Measurements from ENCODE around the gene MYMK.

Gene MYMK

DNA sequence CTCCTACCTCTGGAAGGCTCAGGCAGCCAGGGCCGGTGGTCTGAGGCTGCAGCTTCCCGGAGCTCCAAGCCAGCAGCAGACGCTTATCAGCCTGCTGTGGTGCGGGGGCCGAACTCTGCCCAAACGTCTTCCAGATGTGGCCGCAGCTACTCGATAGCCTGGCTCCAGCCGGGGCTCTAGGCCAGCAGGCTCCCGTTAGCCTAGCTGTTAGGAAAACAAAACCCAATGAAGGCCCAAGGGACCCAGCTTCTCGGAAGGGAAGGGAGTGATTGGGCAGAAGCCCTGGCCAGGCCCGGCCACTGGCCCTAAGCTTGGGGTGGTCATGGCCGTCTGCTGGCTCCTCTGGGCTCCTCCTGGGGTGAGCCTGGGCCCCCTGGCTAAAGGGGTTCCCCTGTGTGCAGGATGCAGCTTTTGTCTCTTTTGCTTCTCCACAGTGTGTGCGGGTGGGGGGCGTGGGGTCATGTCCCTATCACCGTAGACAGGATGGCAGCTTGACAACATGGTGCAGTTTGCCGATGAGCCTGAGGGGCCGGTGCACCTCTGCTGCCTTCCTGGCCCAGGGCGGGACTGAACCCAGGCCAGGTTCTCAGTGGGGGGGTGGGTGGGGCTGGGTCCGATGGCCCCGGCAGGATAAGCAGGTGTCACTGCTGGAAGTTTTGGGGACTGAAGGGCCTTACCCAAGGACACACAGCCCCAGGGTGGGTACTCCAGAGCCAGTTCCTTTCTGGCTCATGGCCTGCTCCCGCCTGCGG is 18.7 kb downstream of the MYMK start:
- no peak for DNase-seq (ENCODE audit: low read depth in 2 of 3, low spot score in 2 of 3)

DNA sequence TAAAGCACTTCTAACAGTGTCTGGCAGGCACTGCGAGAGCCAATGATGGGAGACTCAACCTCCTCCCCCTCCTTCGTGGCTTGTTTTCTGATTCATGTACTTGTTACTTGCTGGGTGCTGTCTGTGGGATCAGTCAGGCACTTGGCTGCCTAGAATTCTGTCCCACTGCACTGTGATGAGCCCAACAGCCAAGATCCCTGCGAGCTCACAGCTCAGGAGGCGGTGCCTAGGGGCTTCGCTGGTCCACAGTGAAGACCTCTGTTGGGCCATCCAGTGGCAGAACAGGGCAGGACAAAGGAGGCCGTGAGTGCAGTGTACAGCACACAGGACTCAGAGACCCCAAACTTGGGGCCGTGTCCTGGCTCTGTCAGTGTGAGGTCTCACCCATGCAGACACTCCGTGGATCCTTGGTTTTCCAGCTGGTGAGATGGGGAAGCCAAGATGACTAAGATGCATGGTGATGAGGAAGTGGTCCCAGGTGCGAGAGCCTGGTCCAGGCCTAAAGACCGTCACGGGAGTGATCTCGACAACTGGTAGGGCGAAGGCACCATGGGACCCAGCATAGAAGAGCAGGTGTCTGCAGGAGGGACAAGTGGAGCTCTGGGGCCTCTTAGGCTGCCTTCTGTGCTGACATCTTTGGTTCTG is 19.5 kb downstream of the MYMK start:
- no peak for DNase-seq (ENCODE audit: low read depth in 2 of 3, low spot score in 2 of 3)

DNA sequence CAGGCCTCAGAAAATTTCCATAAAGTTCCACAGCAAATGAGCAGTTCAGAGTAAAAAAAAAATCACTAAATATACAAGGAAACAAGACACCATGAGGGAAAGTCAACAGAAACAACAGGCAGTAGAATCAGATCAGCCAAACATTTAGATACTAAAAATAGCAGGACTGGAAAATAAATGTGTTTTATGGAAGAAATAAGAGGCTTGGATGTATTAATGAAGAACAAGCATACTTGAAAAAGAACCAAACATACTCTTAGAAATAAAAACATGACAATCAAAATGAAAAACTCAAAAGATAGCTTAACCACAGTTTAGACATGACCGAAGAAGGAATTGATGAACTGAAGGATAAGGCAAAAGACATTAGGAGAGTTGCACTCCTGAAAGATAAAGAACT is 22.6 kb downstream of the MYMK start:
- no peak for DNase-seq (ENCODE audit: low read depth in 2 of 3, low spot score in 2 of 3)

DNA sequence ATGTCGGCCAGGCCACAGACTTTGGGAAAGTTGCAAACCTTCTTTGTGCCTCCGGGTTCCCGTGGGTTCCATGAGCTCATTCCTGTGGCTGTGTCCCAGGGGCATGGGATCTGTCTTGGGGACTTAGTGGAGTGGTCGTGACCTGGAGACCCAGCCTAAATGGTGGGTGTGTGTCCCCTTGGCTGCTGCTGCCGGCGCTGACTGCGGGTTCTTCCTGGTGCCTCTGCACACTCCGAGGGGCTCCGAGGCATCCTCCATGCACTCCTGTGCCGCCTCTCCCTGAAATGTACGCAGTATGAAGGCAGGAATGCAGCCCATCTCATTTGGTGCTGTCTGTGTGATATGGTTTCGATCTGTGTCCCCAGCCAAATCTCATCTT is 24.9 kb downstream of the MYMK start:
- no peak for DNase-seq (ENCODE audit: low read depth in 2 of 3, low spot score in 2 of 3)

DNA sequence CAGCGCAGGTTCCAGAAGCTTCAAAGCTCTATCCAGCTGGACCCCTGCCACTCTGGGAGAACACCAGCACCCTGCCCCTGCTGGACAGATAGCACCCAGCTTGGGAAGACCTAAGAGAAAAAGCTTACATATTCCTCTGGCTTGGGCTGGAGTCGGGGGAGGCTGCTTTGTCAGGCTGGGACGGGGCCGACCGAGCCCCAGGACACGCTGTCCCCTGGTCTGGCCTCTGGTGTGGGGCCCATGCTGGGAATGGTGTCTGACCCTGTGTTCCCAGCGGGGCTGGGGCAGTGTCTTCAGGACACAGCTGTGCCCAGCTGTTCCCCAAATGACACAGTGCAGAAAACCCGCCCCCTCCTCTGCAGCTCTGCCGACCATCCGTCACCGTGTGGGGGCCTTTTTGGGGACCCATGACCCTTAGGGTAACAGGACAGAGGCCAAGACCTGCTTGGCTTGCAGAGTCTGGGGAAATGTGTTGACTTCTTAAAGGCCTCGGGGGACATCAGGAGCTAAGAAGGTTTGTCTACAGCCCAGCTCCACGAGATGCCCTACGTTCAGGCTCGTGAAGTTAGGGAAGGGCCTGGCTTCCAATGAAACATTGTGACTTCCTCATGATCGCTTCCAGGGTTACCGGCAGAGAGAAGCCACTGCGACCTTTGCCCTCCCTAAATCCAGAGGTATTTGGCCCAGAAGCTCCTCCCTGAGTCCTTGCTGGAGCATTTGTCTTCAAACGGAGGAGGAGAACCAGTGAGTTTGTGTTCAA is 25.4 kb downstream of the MYMK start:
- DNase-seq (ENCODE audit: low read depth in 2 of 3, low spot score in 2 of 3) = no peak

DNA sequence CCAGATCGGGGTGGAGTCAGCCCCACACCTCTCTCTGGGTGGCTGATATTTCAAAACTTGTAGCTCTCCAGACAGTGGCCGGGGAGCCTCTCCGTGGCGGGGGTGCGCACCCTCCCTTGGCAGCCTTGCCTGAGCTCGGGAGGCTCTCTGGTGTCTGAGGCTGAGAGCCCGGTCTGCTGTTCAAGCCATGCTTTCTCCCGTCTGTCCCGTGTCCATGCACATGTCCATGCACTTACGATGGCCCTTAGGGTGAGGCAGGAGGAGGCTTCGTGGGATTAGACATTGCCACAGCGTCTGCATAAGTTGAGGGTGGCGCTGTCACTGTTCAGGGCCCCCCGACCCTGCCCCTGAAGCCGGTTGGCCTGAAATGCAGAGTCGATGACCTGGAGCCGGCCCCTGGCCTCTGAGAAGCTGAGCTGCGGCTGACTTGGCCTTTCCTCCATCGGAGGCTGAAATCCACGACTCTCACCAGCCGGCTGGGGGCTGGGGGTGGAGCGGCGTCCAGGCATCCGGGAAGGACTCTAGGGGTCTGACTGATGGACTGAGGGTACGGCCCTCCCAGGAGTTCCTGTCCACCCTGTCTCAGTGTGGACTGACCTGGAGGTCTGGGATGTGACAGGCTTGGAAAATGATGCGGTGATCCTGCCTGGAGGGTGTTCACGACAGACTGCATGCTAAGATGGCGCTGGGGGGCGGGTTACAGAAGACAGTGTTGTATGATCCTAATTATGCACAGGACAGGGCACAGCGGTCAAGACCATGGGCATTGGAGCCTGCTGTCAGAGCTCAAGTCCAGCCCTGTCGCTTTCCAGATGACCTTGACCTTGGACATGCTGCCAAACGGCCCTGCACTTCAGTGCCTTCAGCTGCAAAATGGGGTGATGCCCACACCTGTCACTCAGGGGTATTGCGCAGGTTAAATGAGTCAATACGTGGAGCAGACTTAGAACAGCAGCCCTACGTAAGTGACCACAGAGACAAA is 27.6 kb downstream of the MYMK start:
- DNase-seq (ENCODE audit: low read depth in 2 of 3, low spot score in 2 of 3) = no peak

DNA sequence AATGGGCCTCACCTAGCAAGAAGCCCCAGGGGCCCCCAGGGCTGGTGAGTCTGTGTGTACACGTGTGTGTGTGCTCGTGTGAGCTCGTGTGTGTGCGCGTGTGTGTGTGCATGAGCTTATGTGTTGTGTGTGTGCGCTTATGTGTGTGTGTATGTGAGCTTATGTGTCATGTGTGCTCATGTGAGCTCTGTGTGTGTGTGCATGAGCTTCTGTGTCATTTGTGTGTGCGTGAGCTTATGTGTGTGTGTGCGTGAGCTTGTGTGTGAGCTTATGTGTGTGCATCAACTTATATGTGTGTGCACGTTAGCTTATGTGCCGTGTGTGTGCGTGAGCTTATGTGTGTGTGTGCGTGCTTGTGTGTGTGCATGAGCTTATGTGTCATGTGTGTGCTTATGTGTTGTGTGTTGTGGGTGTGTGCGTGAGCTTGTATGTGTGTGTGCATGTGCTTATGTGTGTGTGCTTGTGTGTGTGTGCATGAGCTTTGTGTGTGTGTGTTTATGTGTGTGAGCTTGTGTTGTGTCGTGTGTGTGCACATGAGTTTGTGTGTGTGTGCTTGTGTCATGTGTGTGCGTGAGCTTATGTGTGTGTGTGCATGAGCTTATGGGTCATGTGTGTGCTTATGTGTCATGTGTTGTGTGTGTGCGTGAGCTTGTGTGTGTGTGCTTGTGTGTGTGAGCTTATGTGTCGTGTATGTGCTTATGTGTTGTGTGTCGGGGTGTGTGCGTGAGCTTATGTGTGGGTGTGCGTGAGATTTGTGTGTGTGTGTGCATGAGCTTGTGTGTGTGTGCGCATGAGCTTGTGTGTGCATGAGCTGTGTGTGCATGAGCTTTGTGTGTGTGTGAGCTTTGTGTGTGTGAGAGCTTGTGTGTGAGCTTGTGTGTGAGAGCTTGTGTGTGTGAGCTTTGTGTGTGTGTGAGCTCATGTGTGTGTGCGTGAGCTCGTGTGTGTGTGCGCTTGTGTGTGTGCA is 29.1 kb downstream of the MYMK start:
- DNase-seq (ENCODE audit: low read depth in 2 of 3, low spot score in 2 of 3) = no peak

DNA sequence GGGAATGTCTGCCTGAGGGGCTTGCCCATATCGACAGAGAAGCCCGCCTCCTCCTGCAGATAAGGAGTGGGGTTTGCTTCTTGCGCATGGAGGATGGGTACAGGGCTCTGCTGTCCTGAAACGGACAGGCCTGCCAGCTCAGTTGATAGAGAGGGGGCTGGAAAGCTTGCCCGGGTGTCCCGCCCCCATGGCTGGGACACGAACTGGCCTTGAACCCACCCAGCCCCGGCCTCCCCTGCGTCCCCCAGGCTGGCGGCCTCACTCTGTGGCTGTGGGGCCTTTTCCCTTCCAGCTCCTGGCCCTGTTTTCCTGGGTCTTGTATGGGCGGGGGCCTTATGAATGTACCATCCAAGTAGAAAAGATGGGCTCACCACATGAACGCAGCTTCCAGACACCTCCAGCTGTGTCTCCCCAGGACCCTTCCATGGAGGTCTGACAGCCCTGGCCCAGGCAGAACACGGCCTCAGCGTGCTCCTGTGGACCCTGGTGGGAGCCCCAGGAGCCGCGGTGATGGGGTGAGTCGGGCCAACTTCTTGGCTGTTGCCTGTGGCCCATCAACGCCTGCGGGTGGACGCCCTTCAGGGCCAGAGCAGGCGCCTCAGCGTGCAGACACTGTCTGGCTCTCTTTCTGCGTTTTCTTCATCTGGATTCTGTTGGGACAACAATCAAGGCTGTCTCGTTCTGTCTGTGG is 30.0 kb downstream of the MYMK start:
- DNase-seq (ENCODE audit: low read depth in 2 of 3, low spot score in 2 of 3) = no peak

DNA sequence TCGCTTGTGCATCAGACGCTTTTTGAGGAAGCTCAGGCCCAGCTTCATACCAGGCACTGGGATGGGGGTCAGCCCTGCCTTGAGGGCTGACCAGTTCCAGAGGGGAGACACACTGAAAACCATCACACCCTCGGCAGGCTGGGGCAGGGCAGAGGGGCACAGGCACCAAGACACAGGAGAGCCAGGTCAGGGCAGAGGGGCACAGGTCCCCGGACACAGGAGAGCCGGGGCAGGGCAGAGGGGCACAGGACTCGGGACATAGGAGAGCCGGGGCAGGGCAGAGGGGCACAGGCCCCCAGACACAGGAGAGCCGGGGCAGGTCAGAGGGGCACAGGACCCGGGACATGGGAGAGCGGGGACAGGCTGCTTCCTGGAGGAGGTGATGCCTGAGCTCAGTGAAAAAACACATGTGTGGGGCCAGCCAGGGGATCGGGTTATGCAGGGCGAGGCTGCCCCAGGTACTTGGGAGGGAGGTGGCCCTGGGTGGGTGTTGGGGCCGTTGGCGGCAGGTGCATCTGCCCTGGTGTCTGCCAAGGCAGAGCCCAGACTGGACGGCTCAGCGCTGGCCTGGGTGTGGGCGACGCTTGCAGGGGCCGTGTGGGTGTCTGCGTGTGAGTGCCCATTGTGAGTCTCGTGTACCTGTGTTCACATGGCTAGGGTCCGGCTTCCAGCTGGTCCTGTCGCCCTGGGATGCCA is 30.8 kb downstream of the MYMK start:
- DNase-seq (ENCODE audit: low read depth in 2 of 3, low spot score in 2 of 3) = no peak

DNA sequence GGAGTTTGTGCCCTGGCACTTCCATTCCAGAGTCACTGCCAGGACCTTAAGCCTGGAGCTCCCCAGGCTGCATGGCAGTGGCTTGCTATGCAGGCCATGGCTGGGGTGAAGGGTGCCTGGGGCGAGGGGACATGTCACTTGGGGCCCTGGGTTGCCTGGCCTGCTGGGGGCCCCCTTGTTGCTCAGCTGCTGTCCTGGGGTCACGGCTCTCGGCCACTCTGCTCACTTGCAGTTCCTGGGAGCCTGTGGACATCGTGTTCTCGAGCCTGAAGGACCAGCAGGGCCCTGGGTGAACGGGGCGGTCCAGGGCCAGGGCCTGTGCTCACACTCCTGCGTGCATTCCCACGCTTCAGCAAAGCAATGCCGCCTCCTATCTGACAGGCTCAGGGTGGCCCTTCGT is 31.3 kb downstream of the MYMK start:
- DNase-seq (ENCODE audit: low read depth in 2 of 3, low spot score in 2 of 3) = no peak

DNA sequence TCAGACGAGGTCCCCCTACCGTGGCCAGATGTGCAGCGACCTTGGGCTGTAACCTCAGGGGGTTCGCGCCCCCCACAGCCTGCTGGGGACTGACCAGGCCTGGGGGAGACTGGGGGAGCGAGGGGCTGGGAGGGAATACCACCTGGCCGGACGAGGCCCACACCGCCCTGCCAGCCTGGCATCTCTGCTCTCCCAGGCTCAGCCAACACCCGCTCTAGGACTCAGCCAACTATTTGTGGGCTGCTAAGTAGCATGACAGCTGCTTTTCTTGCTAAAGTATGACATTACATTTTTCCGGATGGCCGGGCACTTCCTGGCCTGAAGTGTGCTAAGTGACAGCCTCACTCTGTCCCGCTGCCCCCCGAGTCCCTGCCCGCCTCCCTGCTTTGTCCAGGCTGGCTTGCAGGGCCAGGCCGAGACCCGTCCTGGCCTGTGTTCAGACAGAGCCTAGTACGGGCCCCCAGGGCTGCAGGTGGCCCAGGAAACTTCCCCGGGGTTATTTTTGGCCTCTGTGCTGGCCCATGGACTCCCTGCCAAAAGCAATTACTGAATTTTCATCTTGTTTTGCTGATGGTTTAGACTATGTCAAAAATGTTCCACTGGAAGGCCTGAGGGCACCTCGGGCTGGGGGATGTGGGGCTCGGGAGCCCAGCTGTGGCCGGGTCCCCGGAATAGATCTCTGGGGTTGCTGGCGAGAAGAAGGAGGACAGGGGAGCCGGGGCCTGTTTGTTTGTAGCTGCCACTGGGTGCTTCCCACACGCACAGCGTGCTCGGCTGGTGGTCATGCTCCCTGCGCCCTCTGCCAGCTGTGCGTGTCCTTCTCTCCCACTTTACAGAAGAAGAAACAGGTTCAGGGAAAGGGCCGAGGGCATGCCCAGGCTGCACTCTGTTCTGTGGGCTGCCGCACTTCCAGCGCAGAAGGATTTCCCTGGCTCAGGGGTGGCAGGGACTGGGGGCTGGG is 32.4 kb downstream of the MYMK start:
- DNase-seq (ENCODE audit: low read depth in 2 of 3, low spot score in 2 of 3) = no peak

DNA sequence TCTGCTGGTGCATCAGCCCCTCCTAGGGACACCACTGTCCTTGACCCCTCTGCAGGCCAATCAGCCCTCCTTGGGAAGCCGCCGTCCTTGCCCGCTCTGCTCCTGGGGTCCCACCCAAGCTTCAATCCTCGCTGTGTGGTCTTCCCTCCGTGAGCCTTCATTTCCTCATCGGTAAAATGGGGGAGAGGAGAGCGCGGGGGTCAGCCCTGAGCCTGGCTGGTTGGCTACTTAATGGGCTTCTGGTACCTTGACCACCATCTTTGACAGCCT is 33.2 kb downstream of the MYMK start:
- no peak for DNase-seq (ENCODE audit: low read depth in 2 of 3, low spot score in 2 of 3)

DNA sequence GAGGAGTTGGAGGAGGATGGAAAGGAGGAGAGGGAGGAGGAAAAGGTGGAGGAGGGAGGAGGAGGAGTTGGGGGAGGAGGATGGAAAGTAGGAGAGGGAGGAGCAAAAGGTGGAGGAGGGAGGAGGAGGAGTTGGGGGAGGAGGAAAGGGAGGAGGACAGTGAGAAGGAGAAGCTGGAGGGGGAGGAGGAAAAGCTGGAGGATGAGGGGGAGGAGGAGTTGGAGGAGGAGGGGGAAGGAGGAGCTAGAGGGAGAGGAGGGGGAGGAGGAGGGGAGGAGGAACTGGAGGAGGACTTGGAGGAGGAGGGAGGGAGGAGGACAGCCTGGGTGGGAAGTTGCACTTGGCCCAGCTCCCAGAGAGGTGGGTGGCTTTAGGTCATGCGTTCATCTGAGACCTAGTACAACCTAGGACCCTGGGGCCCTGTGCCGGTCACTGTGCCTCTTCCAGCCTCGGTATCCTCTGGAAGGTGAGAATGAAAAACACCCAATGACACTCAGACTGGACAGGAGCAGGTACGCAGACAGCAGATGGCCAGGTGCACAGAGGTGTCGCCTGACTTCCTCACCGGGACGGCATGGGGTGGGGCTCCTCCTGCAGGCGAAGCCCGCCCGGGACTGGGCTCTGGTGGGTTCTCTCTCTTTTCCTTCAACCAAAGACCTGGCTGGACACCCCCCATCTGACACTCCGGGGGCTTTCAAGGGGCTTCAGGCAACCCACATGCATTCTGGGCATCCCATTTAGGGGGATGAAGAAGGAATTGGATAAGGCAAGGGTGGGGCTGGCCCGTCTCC is 33.7 kb downstream of the MYMK start:
- DNase-seq (ENCODE audit: low read depth in 2 of 3, low spot score in 2 of 3) = no peak

DNA sequence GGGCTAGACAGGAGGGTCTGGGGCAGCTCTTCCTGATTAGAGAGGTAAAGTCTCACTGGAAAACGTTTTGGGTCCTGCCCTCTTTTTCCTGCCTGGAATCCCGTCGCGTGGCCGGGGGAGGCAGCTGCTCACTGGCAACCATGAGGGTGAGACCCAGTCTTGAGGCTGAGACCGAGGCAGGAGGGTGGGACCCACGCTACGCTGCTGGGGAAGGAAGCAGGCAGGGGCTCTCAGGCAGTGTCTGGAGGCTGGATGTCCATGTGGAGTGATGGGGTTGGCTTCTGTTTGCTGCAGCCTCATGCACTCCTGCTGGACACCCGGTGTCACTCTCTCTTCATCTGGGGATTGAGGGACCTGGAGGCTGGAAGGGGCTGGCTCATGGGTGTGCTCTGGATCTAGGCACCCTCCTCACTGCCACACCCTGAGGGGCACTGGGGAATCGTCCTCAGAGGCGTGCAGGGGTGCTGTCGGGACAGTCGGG is 34.5 kb downstream of the MYMK start:
- no peak for DNase-seq (ENCODE audit: low read depth in 2 of 3, low spot score in 2 of 3)

DNA sequence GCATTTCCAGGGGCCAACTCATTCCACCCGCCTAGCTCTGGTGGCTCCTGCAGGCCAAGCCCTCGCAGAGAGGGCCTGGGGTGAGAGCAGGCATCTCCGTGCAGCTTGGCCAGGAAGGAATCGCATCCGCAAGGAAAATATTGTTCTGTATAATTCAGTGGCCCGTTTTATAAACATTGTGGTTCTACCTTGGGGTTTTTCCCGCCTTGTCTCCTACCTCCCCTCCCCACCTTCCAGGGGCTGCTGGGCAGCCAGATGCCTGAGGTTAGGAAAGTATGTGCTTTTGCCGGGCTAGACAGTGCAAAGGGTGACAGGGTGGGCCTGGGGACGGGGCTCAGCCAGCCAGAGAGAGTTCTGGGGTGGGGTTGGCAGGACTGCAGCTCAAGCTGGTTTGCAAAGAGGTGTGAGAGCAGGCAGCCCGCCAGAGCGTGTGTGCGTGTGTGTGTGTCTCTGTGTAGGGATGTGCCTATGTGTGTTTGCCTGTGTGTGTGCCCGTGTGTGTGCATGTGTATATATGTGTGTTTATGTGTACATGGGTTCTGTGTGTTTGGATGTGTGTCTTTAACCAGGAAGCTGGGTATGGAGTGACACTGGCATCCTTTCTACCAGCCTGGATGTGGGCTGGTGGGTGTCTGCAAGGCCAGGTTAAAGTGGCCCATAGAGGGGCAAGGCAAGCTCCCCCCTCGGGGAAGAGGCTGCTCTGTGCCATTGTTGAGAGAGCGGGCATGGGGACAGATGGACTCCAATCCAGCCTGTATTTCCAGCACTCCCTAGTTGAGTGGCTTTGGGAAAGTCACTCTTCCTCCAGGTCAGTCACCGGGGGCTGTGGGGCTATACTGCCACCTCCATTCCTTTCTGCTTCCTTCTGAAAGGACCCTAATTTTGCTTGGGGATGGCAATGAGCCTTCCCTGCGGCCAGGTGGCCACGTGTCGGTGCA is 35.2 kb downstream of the MYMK start:
- no peak for DNase-seq (ENCODE audit: low read depth in 2 of 3, low spot score in 2 of 3)

DNA sequence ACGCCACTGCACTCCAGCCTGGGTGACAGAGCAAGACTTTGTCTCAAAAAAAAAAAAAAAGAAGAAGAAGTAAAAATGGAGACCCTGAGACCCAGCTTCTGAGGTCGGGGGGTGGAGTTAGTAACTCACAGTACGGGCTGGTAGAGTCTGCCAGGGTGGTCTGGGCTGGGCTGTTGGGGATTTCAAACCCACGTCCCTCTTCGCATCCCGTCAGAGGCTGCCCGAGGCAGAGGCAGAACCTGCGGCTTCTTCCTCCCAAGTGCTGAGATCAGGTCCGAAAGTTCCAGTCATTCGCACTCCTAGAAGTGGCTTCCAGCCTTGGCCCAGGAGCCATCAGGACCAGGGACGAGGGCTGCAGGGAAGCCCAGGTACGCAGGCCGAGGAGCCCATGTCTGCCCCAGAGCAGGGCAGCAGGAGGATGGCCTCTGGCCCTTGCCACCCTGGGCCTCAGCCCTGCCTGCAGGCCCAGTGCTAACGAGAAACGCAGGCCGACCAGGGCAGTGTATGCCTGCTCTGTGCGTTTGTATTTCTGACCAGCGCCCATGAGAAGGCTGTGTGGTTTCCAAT is 36.0 kb downstream of the MYMK start:
- DNase-seq (ENCODE audit: low read depth in 2 of 3, low spot score in 2 of 3) = no peak
